ENCODE measurements around the gene PLCB4. TPM values are rescaled to one million over a fixed set of nuclear protein-coding genes. Genes with fewer than 3 reads are reported as not detected.

Gene PLCB4
- total RNA-seq, 1 experiment from 2014 or later: 10.1 TPM

DNA sequence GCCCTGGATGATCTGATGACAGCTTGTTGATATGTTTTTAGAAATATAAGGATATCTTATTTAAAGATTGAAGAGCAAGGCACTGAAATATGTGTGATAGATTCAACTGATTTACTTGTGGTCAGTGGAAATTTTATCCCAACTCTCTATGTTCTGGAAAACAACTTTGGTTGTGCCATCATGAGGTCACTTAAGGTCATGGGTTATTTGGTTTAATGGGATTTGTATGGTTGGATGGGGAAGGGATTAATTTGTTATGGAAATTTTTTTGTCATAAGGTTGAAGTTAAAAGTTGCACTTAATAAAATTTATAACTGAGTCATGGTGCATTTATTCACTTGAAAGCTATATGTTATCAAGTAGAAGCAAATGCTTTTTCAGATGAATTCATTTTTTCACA is 231.2 kb downstream of the PLCB4 start:
- Histone ChIP-seq H3K27ac (ENCODE audit: insufficient read length, low read depth, low read length) (no peak overlapping the region), H3K56ac (ENCODE audit: insufficient read length, low read depth, low read length) (no peak overlapping the region), H2AK5ac (ENCODE audit: insufficient read length, low read length) (no peak overlapping the region), H2BK5ac (ENCODE audit: insufficient read length, low read length) (no peak overlapping the region), H3K79me2 (ENCODE audit: insufficient read depth, low read length) (no peaks in the 10 kb centered on the region), H2BK120ac (ENCODE audit: low read depth, low read length, poor library complexity, severe bottlenecking) (no peak overlapping the region), H4K5ac (ENCODE audit: insufficient read length, low read depth, low read length) (no peak overlapping the region), H3K79me1 (ENCODE audit: insufficient read depth, low read depth, low read length, poor library complexity, severe bottlenecking) (no peaks in the 10 kb centered on the region), H3K4me2 (ENCODE audit: insufficient read depth, insufficient read length, low read length) (no peak overlapping the region), H4K91ac (ENCODE audit: insufficient read length, low read depth, low read length) (no peak overlapping the region), H3K9me3 (ENCODE audit: control insufficient read depth, low read depth, low read length) (no peaks in the 10 kb centered on the region), H3K18ac (ENCODE audit: insufficient read length, low read depth, low read length) (no peak overlapping the region), H3K4me1 (ENCODE audit: insufficient read depth, low read length) (no peaks in the 10 kb centered on the region), H3K4ac (ENCODE audit: low read depth, low read length) (no peak overlapping the region), H3K23me2 (ENCODE audit: insufficient read length, low read depth, low read length, poor library complexity, severe bottlenecking) (no peaks in the 10 kb centered on the region), H4K8ac (replicated peaks; ENCODE audit: insufficient read length, low read depth, low read length) (no peak overlapping the region), H2AFZ (ENCODE audit: low read length) (no peak overlapping the region), H3T11ph (ENCODE audit: low read length) (no peak overlapping the region), H2BK12ac (ENCODE audit: insufficient read length, low read depth, low read length) (no peak overlapping the region), H4K20me1 (ENCODE audit: control insufficient read depth, insufficient read depth, insufficient read length) (no peaks in the 10 kb centered on the region), H2BK20ac (ENCODE audit: low read depth, low read length, poor library complexity, severe bottlenecking) (no peak overlapping the region), H3K23ac (ENCODE audit: insufficient read length, low read depth, low read length) (no peak overlapping the region), H3K14ac (ENCODE audit: insufficient read depth, low read length) (no peak overlapping the region), H2BK15ac (ENCODE audit: low read depth, low read length) (no peak overlapping the region), H3K27me3 (ENCODE audit: insufficient read depth, low read length) (no peaks in the 10 kb centered on the region), H3K9ac (ENCODE audit: extremely low read depth, insufficient read length, low read length) (no peak overlapping the region)
- TF ChIP-seq, protein P1, sequence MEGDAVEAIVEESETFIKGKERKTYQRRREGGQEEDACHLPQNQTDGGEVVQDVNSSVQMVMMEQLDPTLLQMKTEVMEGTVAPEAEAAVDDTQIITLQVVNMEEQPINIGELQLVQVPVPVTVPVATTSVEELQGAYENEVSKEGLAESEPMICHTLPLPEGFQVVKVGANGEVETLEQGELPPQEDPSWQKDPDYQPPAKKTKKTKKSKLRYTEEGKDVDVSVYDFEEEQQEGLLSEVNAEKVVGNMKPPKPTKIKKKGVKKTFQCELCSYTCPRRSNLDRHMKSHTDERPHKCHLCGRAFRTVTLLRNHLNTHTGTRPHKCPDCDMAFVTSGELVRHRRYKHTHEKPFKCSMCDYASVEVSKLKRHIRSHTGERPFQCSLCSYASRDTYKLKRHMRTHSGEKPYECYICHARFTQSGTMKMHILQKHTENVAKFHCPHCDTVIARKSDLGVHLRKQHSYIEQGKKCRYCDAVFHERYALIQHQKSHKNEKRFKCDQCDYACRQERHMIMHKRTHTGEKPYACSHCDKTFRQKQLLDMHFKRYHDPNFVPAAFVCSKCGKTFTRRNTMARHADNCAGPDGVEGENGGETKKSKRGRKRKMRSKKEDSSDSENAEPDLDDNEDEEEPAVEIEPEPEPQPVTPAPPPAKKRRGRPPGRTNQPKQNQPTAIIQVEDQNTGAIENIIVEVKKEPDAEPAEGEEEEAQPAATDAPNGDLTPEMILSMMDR (conservative IDR thresholded peaks at IDR 0.05): no peak
- H3K4me1 Mint-ChIP-seq: no peaks in the 10 kb centered on the region
- no peaks in the 10 kb centered on the region for H3K27me3 Mint-ChIP-seq (ENCODE audit: low read depth)
- no peak overlapping the region for H3K4me3 Mint-ChIP-seq
- no peak for DNase-seq
- peaks cover 0 to 4% of the 10 kb centered on the region in 2 experiments; a peak in 1 of 5 replicates for H3K9me3 Mint-ChIP-seq
- H3K36me3 Mint-ChIP-seq (ENCODE audit: insufficient read depth in 1 of 3, low read depth in 3 of 3): peaks cover 3 to 4% (median 4%) of the 10 kb centered on the region in 3 experiments; a peak in 5 of 7 replicates
- H3K27ac Mint-ChIP-seq: no peak overlapping the region
